ENCODE measurements around the gene HAUS7. TPM values are rescaled to one million over a fixed set of nuclear protein-coding genes. Genes with fewer than 3 reads are reported as not detected.

Gene HAUS7
- polyA plus RNA-seq, 1 donor from 2014 or later: 27.7 TPM

DNA sequence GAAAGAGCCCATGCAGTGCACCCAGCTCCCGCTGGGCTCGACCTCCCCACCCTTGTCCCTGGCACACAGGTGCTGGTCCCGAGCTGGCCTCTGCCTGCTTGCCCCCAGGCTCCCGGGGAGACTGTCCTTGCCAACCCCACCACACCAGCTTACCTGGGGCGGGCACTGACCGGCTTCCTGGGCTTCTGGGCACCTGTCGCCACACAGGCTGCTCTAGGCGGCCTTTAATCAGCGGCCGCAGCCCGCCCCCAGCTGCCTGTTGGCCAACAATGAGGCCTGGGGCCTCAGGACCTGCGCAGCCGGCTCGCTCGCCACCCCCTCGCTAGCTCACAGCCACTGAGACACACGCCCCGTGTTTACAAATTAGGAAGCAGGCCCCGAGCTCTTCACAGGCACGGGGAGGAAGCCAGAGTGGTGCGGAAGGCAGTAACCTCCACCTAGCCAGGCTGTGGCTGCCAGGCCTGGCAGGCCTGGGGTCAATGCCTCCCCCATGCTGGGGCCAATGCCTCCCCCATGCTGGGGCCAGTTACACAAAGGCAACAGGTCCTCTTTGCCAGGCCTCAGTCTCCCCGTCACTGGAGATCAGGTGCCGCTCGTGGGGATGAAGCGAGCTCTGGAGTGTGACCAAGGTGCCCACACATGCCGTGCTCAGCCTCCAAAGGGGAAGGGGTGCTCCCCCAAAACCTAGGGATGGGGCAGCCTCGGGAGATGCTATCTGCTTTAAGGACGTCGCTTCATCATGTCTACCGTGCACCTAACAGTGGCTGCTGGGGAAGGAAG, 24.3 kb downstream of the HAUS7 start, which contains the start of gene TREX2:
Gene TREX2, minus strand, starts transcription at position 201 of the 780 bp plus-strand sequence. CDS start 626 bp downstream, outside the sequence.
- H3K4me2 ChIP-seq (ENCODE audit: low read length): no peak within 1 kb of the TSS
- no peak within 1 kb of the TSS for H3K27ac ChIP-seq (ENCODE audit: low read length)
- H3K79me2 ChIP-seq (replicated peaks; ENCODE audit: insufficient read depth, low read length): no peaks in the 10 kb centered on the region
- H4K20me1 ChIP-seq (ENCODE audit: insufficient read depth): no peaks in the 10 kb centered on the region
- H3K9me2 ChIP-seq (ENCODE audit: insufficient read depth, low read length): no peaks in the 10 kb centered on the region
- TF ChIP-seq EZH2 (IDR thresholded peaks at IDR 0.05; ENCODE audit: borderline replicate concordance, insufficient read depth, low read length, poor library complexity, severe bottlenecking): no peak
- no peak for TF ChIP-seq RAD21 (conservative IDR thresholded peaks at IDR 0.05)
- TF ChIP-seq SMC3 (conservative IDR thresholded peaks at IDR 0.05; ENCODE audit: poor library complexity): no peak
- TF ChIP-seq TAF1 (IDR thresholded peaks at IDR 0.05; ENCODE audit: low read depth): no peak
- TF ChIP-seq, protein P1, sequence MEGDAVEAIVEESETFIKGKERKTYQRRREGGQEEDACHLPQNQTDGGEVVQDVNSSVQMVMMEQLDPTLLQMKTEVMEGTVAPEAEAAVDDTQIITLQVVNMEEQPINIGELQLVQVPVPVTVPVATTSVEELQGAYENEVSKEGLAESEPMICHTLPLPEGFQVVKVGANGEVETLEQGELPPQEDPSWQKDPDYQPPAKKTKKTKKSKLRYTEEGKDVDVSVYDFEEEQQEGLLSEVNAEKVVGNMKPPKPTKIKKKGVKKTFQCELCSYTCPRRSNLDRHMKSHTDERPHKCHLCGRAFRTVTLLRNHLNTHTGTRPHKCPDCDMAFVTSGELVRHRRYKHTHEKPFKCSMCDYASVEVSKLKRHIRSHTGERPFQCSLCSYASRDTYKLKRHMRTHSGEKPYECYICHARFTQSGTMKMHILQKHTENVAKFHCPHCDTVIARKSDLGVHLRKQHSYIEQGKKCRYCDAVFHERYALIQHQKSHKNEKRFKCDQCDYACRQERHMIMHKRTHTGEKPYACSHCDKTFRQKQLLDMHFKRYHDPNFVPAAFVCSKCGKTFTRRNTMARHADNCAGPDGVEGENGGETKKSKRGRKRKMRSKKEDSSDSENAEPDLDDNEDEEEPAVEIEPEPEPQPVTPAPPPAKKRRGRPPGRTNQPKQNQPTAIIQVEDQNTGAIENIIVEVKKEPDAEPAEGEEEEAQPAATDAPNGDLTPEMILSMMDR (IDR thresholded peaks at IDR 0.05; ENCODE audit: poor library complexity, severe bottlenecking): no peak
- TF ChIP-seq POLR2AphosphoS5 (IDR thresholded peaks at IDR 0.05): no peak
- H3K36me3 ChIP-seq (ENCODE audit: insufficient read depth, low read length): no peaks in the 10 kb centered on the region
- H3K9me3 ChIP-seq (ENCODE audit: low read length): no peaks in the 10 kb centered on the region
- H3F3A ChIP-seq (ENCODE audit: insufficient read depth, low read length, poor library complexity, severe bottlenecking): no peaks in the 10 kb centered on the region
- no peak within 1 kb of the TSS for H2AFZ ChIP-seq (ENCODE audit: low read depth, low read length)
- H3K4me3 ChIP-seq (ENCODE audit: low read length): no peak within 1 kb of the TSS
- H3K9ac ChIP-seq (ENCODE audit: low read length): no peak within 1 kb of the TSS
- H3K27me3 ChIP-seq (ENCODE audit: insufficient read depth, low read depth, low read length): no peaks in the 10 kb centered on the region

DNA sequence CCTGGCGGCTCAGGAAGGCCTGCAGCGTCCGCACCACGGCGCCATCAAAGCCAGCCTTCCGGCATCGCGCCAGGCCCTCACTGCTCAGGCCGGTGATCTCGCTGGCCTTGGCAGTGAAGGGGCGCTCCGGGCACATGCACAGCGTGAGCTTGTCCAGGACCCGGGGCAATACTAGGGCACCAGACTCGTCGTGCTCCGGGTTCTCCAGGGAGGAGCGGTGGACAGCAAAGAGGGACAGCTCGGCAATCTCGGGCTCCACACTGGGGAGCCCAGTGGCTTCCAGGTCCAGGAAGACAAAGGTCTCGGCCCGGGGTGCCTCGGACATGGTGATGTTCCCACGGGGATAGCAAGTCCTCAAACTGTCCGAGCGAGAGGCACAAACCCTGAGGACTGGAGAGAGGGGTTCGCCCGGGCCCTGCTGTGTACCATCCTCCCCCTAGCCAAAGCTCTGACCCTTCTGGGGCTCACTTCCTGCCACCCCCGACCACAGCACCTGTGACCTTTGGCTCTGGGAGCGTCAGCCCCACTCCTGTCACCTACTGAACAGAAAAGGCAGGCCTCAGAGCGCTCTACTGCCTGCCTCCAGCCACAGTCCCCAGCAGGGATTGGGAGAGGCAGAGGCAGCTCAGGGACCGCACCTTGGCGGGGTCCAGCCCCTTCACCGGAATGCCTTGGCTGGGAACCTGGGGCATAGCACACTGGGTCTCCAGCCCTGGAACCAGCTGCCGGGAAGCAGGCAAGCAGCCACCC, 25.1 kb downstream of the HAUS7 start:
- no peak overlapping the region for H2AFZ ChIP-seq (ENCODE audit: low read depth, low read length)
- no peaks in the 10 kb centered on the region for H4K20me1 ChIP-seq (ENCODE audit: insufficient read depth)
- H3F3A ChIP-seq (ENCODE audit: insufficient read depth, low read length, poor library complexity, severe bottlenecking): no peaks in the 10 kb centered on the region
- H3K27me3 ChIP-seq (ENCODE audit: insufficient read depth, low read depth, low read length): no peaks in the 10 kb centered on the region
- H3K9me2 ChIP-seq (ENCODE audit: insufficient read depth, low read length): no peaks in the 10 kb centered on the region
- no peak overlapping the region for H3K9ac ChIP-seq (ENCODE audit: low read length)
- H3K27ac ChIP-seq (ENCODE audit: low read length): no peak overlapping the region
- H3K36me3 ChIP-seq (ENCODE audit: insufficient read depth, low read length): no peaks in the 10 kb centered on the region
- TF ChIP-seq MXI1 (conservative IDR thresholded peaks at IDR 0.05; ENCODE audit: poor library complexity, severe bottlenecking): no peak
- no peak for TF ChIP-seq REST (IDR thresholded peaks at IDR 0.05; ENCODE audit: borderline replicate concordance)
- no peak for TF ChIP-seq EP300 (conservative IDR thresholded peaks at IDR 0.05; ENCODE audit: poor library complexity, severe bottlenecking)
- H3K4me2 ChIP-seq (ENCODE audit: low read length): no peak overlapping the region
- H3K9me3 ChIP-seq (ENCODE audit: low read length): no peaks in the 10 kb centered on the region
- H3K4me3 ChIP-seq (ENCODE audit: low read length): no peak overlapping the region
- no peaks in the 10 kb centered on the region for H3K79me2 ChIP-seq (replicated peaks; ENCODE audit: insufficient read depth, low read length)

Measured in neural cell (in vitro differentiated cells).